Measurements from ENCODE around the gene ERC1. TPM values are rescaled to one million over a fixed set of nuclear protein-coding genes. Genes with fewer than 3 reads are reported as not detected.

Gene ERC1
- total RNA-seq, 4 donors from 2014 or later = 58.0 to 83.2 (median 73.5) TPM

DNA sequence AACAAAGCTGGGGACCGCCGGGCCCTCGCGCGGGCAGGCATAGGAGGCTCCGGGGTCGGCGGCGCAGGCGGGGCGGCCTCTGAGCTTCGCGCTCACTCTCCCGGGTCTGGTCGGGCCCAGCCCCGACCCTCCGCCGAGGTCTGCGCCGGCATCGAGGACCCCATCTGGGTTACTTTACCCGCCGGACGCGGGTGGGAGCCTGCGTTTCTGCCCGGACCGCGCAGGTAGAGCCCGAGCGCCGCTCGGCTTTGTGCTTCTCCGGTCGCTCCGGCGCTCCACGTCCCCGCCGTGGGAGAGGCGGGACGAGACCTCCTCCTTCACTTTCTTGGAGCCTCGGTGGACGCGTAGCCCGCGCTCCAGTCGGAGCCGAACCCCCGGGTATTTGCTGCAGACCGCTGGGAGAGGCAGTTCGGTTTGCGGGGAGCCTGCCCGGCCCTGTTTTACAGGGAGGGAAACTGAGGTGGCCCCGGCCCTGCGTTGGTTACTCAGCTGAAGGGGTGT lies 540.2 kb downstream of the ERC1 start:
- H3K36me3 ChIP-seq = no peaks in the 10 kb centered on the region
- H3K27me3 ChIP-seq = peaks cover 2 to 64% of the 10 kb centered on the region in 2 donors
- no peak for DNase-seq (ENCODE audit: low spot score in 2 of 2)
- H3K27ac ChIP-seq = no peak overlapping the region
- WGBS, 2 donors = 8 to 10% methylated on average over 23 to 33 of the region's 56 CpGs
- peaks cover 0 to 20% (median 4%) of the 10 kb centered on the region in 4 donors for H3K4me1 ChIP-seq
- TF ChIP-seq POLR2A (IDR thresholded peaks at IDR 0.05) = no peak
- TF ChIP-seq EP300 (IDR thresholded peaks at IDR 0.05) = no peak
- TF ChIP-seq, protein P1, sequence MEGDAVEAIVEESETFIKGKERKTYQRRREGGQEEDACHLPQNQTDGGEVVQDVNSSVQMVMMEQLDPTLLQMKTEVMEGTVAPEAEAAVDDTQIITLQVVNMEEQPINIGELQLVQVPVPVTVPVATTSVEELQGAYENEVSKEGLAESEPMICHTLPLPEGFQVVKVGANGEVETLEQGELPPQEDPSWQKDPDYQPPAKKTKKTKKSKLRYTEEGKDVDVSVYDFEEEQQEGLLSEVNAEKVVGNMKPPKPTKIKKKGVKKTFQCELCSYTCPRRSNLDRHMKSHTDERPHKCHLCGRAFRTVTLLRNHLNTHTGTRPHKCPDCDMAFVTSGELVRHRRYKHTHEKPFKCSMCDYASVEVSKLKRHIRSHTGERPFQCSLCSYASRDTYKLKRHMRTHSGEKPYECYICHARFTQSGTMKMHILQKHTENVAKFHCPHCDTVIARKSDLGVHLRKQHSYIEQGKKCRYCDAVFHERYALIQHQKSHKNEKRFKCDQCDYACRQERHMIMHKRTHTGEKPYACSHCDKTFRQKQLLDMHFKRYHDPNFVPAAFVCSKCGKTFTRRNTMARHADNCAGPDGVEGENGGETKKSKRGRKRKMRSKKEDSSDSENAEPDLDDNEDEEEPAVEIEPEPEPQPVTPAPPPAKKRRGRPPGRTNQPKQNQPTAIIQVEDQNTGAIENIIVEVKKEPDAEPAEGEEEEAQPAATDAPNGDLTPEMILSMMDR (IDR thresholded peaks at IDR 0.05) = no peak
- peak overlapping the region; percentile 36 to 63 (median 46) for H3K4me3 ChIP-seq
- no peaks in the 10 kb centered on the region for H3K9me3 ChIP-seq

DNA sequence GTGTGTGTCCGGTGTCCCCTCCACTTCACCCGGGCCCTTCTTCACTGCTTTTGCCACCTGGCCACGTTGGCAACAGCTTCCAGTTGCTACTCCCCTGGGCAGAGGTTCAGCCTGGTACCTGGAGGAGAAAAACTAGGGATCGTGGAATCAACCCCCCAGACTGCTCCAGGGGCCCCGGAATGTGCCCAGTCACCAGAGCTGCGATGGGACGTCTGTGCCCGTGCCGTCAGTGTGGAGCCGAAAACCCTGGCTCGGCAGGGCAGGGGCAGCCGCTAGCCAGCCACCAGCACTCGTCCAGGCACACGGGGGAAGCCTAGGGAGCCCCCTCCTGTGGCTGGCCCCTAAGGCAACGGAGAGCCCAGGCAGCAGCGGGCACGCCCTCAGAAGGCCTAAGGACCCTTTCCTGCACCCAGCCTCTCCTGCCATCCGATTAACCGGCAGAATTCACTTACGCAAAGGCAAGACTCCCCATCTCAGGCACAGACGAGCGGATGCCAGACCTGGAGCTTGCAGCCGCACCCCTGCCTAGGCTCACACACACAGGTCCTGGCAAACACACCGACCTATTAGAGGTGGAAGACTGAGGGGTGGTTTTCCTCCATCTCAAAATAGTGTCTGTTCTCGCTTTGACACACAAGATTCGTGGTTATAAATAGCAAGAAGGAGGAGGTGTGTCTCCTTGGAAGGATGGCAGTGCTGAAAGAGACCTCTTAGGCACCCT lies 540.8 kb downstream of the ERC1 start:
- Histone ChIP-seq H3K4me3 (peak overlapping the region in 2 of 4 donors; percentile 36 to 63), H3K27ac (no peak overlapping the region), H3K4me1 (peaks cover 0 to 20% (median 4%) of the 10 kb centered on the region in 4 donors), H3K36me3 (no peaks in the 10 kb centered on the region), H3K9me3 (no peaks in the 10 kb centered on the region), H3K27me3 (peaks cover 2 to 67% of the 10 kb centered on the region in 2 donors)
- no peak for DNase-seq (ENCODE audit: low spot score in 2 of 2)
- WGBS, 2 donors = 67 to 68% methylated on average over 18 to 25 of the region's 26 CpGs
- TF ChIP-seq, protein P1 (IDR thresholded peaks at IDR 0.05) = no peak

DNA sequence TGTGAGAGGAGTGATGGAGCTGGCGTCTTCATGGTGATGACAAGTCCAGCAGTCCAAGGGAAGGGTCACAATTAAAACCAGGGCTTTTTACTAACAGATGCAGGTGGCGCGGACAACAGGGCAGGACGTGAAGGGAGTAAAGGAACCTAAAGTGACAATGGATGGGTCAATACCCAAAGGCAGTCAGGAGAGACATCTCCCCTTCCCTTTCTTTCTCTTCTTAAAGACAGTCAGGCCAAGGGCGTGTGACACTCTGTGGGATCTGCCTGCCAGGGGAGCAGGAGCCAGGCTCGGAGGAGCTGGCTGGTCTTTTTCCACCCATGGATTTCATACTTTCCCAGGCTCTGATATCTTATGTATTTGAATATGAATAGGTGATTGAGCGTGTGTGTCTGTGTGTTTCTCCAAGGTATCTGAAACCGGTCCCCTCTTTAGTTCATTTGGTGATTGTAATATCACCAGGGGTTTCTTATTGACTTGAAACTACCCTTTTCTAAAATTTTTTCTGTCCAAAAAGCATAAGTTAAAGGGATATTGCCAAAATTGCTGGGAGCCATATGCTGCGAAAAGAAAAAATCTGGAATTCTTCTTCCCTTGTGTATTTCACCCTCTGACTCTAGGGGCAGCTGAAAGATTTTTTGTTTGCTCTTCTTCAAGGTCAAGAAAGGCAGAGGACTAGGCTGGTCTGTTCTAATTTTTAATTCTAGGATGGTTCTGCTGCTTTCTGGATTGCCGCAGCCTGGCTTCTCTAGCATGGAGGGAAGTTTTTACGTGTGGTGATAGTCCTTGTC lies 541.5 kb downstream of the ERC1 start:
- 81 to 86% methylated on average over 11 of the region's 11 CpGs for WGBS, 2 donors

DNA sequence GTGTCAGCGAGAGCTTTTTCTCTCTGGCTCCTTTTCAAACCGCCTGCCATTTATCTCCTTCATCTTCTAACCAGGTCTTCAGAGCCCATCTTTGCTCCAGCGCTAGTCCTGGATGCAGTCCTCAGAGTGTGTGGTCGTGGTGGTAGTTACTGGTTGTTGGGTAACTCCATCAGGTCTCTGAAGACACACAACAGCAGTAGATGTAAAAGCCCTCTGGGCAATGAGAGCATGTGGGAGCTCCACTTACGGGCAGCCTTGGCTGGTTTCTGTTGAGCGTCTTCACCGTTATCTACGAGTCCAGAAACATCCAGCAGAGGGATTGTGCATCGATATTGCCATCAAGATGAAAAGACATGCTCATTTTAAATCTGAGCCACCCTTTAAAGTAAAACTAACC lies 542.2 kb downstream of the ERC1 start:
- no peak for TF ChIP-seq EP300 (IDR thresholded peaks at IDR 0.05)
- TF ChIP-seq, protein P1 (IDR thresholded peaks at IDR 0.05) = no peak
- TF ChIP-seq POLR2A (IDR thresholded peaks at IDR 0.05) = no peak
- Histone ChIP-seq H3K4me3 (no peak overlapping the region), H3K27me3 (peaks cover 2 to 70% of the 10 kb centered on the region in 2 donors), H3K9me3 (no peaks in the 10 kb centered on the region), H3K27ac (no peak overlapping the region), H3K36me3 (no peaks in the 10 kb centered on the region), H3K4me1 (peaks cover 0 to 20% (median 4%) of the 10 kb centered on the region in 4 donors)
- no peak for DNase-seq (ENCODE audit: low spot score in 2 of 2)
- WGBS, 2 donors = 72% methylated on average over 9 of the region's 9 CpGs

More for the DNA sequence above, 541.5 kb downstream of the ERC1 start:
- no peak for DNase-seq (ENCODE audit: low spot score in 2 of 2)
- no peak overlapping the region for H3K4me3 ChIP-seq
- no peaks in the 10 kb centered on the region for H3K9me3 ChIP-seq
- peaks cover 0 to 20% (median 4%) of the 10 kb centered on the region in 4 donors for H3K4me1 ChIP-seq
- no peaks in the 10 kb centered on the region for H3K36me3 ChIP-seq
- H3K27me3 ChIP-seq = peaks cover 2 to 71% of the 10 kb centered on the region in 2 donors
- no peak overlapping the region for H3K27ac ChIP-seq
- TF ChIP-seq, protein P1 (IDR thresholded peaks at IDR 0.05) = no peak
- no peak for TF ChIP-seq POLR2A (IDR thresholded peaks at IDR 0.05)
- TF ChIP-seq EP300 (IDR thresholded peaks at IDR 0.05) = no peak

Measured in tibial nerve (tissue), 4 donors.